Fibroblast of upper back skin (primary cell): ENCODE measurements around the gene BABAM2.
"Not testable (repeated sequence)": the region's sequence is repeated elsewhere in the genome, so short reads cannot be mapped to it uniquely, and the experiment has no call there.

ENCODE experiments used
- DNase-seq: peaks from one replicate; pipeline ENCODE4 v3.0.0-alpha.2; 2013

The BABAM2 gene

DNA sequence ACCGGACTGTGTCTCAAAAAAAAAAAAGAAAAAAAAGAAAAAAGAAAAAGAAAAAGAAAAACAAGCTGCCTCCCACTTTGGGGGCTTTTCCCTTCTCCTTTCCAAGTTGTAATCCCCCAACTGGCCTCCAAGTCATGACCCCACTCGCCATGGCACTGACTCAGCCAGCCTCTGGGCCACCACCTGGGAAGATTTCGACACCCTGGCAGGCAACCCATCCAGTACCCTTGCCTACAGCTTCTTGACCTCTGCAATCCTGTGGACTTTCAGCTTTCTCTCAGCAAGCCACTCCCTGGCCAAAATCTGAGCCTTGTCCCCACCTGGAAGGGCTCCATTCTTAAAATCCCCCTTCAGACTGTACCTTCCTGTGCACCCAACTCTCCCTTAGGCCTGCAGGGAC lies 479.8 kb downstream of the BABAM2 start:
- no peak for DNase-seq

- DNase-seq, result not testable (repeated sequence)
These were observed 481.2 kb downstream of the BABAM2 start for GRCh38 chr2:28371728-28372127.

GRCh38 chr2:28373854-28374253 lies 483.3 kb downstream of the BABAM2 start:
- DNase-seq, result no peak

GRCh38 chr2:28374331-28374730 lies 483.8 kb downstream of the BABAM2 start:
- DNase-seq, result no peak

DNA sequence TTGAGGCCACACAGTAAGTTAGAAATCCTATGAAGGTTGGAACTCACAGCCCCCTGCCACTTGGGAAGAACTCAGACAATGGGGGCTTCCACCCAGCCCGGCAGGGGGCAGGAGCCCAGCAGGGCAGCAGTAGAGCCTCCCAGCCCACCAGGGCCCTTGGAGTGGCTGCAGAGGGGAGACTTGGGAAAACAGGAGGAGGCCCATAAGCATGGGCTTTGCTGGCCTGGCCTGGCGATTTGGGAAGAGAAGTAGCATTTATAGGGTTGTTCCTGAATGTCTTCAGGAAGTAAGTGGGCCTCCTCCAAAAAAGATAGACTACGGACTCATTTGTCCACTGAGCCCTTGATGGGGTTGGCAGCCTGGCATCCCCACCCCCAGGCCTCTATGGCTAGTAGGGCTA lies 484.7 kb downstream of the BABAM2 start:
- DNase-seq, result no peak

GRCh38 chr2:28375742-28376631 lies 485.5 kb downstream of the BABAM2 start:
- no peak for DNase-seq

GRCh38 chr2:28377195-28377816 lies 486.8 kb downstream of the BABAM2 start:
- DNase-seq, result no peak

- DNase-seq, result no peak
These were observed 487.6 kb downstream of the BABAM2 start for GRCh38 chr2:28377984-28378678.

- DNase-seq, result no peak
These were observed 488.4 kb downstream of the BABAM2 start for GRCh38 chr2:28378679-28379584.

GRCh38 chr2:28380219-28380618 lies 489.7 kb downstream of the BABAM2 start:
- no peak for DNase-seq

- no peak for DNase-seq
These were observed 491.0 kb downstream of the BABAM2 start for GRCh38 chr2:28381225-28382180.

DNA sequence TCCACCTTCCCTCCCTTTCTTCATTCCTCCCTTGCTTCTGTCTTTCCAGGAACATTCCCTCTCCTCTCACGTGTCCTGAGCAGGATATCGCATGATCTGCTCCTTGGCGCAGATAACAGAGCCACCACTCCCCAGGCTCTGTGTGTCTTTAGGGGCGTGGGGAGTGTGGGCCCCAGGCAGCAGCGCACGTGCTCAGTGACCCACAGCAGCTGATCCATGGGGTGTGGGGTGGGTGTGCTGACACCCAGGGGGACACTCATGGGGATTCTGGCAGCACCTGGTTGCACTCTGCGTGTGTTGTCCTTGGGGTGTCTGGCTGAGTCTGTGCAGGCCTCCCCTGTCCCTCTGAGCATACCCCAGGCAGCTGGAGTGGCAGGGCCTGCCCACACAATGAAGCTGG lies 492.2 kb downstream of the BABAM2 start:
- no peak for DNase-seq

- DNase-seq, result no peak
These were observed 496.8 kb downstream of the BABAM2 start for GRCh38 chr2:28387082-28387960.
